ENCODE measurements around the gene TRPV5.

DNA sequence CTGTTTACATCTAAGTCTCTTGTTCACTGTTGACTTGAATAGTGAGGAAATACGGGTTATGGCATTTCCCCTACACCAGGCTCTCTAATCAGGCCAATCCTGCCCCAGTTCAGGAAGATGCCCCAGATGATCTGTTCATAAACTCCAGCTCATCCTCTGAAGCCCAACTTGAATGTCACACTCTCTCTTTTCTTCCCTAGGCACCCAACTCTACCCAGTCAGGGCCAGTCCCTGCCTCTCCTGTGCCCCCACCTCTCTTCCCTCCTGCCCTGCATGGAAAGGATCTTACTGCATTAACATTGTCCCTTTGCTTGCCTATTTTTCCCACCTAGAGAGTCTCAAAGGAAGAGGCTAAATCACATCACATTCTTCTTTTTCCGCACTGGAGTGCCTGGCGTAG lies 37.4 kb downstream of the TRPV5 start:
- TF ChIP-seq EZH2 (IDR thresholded peaks at IDR 0.05; ENCODE audit: borderline replicate concordance, low read depth, low read length, severe bottlenecking) (no peak), GATA2 (IDR thresholded peaks at IDR 0.05; ENCODE audit: insufficient read depth, insufficient read length, low read depth, low read length) (no peak)
- TF ChIP-seq, protein P1, sequence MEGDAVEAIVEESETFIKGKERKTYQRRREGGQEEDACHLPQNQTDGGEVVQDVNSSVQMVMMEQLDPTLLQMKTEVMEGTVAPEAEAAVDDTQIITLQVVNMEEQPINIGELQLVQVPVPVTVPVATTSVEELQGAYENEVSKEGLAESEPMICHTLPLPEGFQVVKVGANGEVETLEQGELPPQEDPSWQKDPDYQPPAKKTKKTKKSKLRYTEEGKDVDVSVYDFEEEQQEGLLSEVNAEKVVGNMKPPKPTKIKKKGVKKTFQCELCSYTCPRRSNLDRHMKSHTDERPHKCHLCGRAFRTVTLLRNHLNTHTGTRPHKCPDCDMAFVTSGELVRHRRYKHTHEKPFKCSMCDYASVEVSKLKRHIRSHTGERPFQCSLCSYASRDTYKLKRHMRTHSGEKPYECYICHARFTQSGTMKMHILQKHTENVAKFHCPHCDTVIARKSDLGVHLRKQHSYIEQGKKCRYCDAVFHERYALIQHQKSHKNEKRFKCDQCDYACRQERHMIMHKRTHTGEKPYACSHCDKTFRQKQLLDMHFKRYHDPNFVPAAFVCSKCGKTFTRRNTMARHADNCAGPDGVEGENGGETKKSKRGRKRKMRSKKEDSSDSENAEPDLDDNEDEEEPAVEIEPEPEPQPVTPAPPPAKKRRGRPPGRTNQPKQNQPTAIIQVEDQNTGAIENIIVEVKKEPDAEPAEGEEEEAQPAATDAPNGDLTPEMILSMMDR (IDR thresholded peaks at IDR 0.05; ENCODE audit: extremely low read depth in 1 of 2, insufficient read depth in 1 of 2, low read depth in 1 of 2, low read length in 2 of 2) = no peak
